SH-SY5Y (cell line): ENCODE measurements around the gene INPP4A.

ENCODE experiments used
- GATA2 ChIP-seq: IDR thresholded peaks from 2 replicates; pipeline ENCODE4 v1.6.1; 2011; ENCODE audit warnings: mild to moderate bottlenecking, low read depth, low read length
- GATA3 ChIP-seq: IDR thresholded peaks from 2 replicates; pipeline ENCODE4 v1.6.1; 2011; ENCODE audit warnings: low read depth, mild to moderate bottlenecking, low read length, moderate library complexity

DNA sequence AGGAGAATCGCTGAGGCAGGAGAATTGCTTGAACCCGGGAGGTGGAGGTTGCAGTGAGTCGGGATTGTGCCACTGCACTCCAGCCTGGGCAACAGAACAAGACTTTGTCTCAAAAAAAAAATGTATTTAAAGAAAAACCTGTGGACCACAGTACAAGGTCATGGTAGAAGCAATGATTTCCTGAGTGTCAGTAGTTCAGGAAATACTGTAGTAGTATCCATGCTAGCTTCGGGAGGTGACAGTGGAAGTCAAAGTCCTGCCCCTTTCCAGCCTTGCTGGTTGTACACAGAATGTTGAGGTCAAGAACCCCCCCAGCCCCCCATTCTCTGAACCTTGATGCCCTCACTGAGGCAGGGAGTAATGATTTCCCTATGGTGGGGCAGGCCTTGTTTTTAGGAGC is 56.6 kb downstream of the INPP4A start:
- TF ChIP-seq GATA2 (no peak), GATA3 (no peak)
